ENCODE measurements around the gene KNDC1. TPM values are rescaled to one million over a fixed set of nuclear protein-coding genes. Genes with fewer than 3 reads are reported as not detected.

KNDC1 gene
- total and polyA plus RNA-seq, 2 experiments from 2014 or later: 1.8 to 16.0 TPM

DNA sequence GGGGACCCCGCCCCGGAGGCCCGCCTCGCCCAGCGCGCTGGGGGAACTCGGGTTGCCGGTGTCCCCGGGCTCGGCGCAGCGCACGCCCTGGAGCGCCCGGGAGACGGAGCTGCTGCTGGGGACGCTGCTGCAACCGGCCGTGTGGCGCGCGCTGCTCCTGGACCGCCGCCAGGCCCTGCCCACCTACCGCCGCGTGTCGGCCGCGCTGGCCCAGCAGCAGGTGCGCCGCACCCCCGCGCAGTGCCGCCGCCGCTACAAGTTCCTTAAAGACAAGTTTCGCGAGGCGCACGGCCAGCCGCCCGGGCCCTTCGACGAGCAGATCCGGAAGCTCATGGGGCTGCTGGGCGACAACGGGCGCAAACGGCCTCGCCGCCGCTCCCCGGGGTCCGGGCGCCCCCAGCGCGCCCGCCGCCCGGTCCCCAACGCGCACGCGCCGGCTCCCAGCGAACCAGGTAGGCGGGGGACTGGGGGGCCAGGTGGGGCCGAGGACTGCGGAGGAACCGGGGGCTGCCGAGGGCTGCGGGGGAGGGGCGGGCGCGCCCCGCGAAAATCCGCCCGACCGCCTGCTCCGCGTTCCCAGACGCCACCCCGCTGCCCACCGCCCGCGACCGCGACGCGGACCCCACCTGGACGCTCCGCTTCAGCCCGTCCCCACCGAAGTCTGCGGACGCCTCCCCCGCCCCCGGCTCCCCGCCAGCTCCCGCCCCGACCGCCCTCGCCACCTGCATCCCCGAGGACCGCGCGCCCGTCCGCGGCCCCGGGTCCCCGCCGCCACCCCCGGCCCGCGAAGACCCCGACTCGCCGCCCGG lies 70.6 kb downstream of the KNDC1 start:
- ATAC-seq (peak; percentile 9), DNase-seq (ENCODE audit: low spot score) (peak; percentile 74)
- 0 out of 2 replicates have a peak, but pooled peaks cover 3% of the 10 kb centered on the region for H3K9me2 ChIP-seq (ENCODE audit: insufficient read depth)
- H3K79me2 ChIP-seq (replicated peaks; ENCODE audit: insufficient read depth): no peaks in the 10 kb centered on the region
- H3K4me1 ChIP-seq (ENCODE audit: insufficient read depth): peaks cover 16% of the 10 kb centered on the region; the same call in 1 of the 2 replicates
- Mint-ChIP-seq H3K9me3 (peaks cover 9% of the 10 kb centered on the region; the same call in 2 of the 3 replicates), H3K4me3 (peak overlapping the region; percentile 60; the same call in 2 of the 3 replicates), H3K4me1 (peaks cover 22% of the 10 kb centered on the region), H3K27ac (no peak overlapping the region), H3K36me3 (ENCODE audit: low read depth) (peaks cover 8% of the 10 kb centered on the region), H3K27me3 (ENCODE audit: insufficient read depth, low read depth, poor library complexity) (peaks cover 67% of the 10 kb centered on the region)
- H4K20me1 ChIP-seq (replicated peaks; ENCODE audit: insufficient read depth): no peaks in the 10 kb centered on the region
- no peaks in the 10 kb centered on the region for H3K36me3 ChIP-seq (ENCODE audit: insufficient read depth)
- peaks cover 16% of the 10 kb centered on the region; the same call in 1 of the 2 replicates for H3F3A ChIP-seq (replicated peaks; ENCODE audit: low read depth)
- peaks cover 48% of the 10 kb centered on the region for H3K27me3 ChIP-seq (ENCODE audit: insufficient read depth)
- no peak overlapping the region for H3K27ac ChIP-seq (ENCODE audit: low read depth)
- H3K4me3 ChIP-seq: peak overlapping the region; percentile 59
- H2AFZ ChIP-seq: no peak overlapping the region
- peak overlapping the region; percentile 74 for H3K4me2 ChIP-seq
- TF ChIP-seq EZH2phosphoT487 (IDR thresholded peaks at IDR 0.05; ENCODE audit: unreplicated experiment) (no peak), NANOG (IDR thresholded peaks at IDR 0.05; ENCODE audit: borderline replicate concordance) (no peak), EZH2 (IDR thresholded peaks at IDR 0.05; ENCODE audit: low read depth, unreplicated experiment) (peak; percentile 43), JUNB (IDR thresholded peaks at IDR 0.05; ENCODE audit: unreplicated experiment) (no peak), REST (IDR thresholded peaks at IDR 0.05; ENCODE audit: unreplicated experiment) (no peak), ZNF114 (CRISPR knock-in tag; IDR thresholded peaks at IDR 0.05) (no peak)
- TF ChIP-seq, protein P1, sequence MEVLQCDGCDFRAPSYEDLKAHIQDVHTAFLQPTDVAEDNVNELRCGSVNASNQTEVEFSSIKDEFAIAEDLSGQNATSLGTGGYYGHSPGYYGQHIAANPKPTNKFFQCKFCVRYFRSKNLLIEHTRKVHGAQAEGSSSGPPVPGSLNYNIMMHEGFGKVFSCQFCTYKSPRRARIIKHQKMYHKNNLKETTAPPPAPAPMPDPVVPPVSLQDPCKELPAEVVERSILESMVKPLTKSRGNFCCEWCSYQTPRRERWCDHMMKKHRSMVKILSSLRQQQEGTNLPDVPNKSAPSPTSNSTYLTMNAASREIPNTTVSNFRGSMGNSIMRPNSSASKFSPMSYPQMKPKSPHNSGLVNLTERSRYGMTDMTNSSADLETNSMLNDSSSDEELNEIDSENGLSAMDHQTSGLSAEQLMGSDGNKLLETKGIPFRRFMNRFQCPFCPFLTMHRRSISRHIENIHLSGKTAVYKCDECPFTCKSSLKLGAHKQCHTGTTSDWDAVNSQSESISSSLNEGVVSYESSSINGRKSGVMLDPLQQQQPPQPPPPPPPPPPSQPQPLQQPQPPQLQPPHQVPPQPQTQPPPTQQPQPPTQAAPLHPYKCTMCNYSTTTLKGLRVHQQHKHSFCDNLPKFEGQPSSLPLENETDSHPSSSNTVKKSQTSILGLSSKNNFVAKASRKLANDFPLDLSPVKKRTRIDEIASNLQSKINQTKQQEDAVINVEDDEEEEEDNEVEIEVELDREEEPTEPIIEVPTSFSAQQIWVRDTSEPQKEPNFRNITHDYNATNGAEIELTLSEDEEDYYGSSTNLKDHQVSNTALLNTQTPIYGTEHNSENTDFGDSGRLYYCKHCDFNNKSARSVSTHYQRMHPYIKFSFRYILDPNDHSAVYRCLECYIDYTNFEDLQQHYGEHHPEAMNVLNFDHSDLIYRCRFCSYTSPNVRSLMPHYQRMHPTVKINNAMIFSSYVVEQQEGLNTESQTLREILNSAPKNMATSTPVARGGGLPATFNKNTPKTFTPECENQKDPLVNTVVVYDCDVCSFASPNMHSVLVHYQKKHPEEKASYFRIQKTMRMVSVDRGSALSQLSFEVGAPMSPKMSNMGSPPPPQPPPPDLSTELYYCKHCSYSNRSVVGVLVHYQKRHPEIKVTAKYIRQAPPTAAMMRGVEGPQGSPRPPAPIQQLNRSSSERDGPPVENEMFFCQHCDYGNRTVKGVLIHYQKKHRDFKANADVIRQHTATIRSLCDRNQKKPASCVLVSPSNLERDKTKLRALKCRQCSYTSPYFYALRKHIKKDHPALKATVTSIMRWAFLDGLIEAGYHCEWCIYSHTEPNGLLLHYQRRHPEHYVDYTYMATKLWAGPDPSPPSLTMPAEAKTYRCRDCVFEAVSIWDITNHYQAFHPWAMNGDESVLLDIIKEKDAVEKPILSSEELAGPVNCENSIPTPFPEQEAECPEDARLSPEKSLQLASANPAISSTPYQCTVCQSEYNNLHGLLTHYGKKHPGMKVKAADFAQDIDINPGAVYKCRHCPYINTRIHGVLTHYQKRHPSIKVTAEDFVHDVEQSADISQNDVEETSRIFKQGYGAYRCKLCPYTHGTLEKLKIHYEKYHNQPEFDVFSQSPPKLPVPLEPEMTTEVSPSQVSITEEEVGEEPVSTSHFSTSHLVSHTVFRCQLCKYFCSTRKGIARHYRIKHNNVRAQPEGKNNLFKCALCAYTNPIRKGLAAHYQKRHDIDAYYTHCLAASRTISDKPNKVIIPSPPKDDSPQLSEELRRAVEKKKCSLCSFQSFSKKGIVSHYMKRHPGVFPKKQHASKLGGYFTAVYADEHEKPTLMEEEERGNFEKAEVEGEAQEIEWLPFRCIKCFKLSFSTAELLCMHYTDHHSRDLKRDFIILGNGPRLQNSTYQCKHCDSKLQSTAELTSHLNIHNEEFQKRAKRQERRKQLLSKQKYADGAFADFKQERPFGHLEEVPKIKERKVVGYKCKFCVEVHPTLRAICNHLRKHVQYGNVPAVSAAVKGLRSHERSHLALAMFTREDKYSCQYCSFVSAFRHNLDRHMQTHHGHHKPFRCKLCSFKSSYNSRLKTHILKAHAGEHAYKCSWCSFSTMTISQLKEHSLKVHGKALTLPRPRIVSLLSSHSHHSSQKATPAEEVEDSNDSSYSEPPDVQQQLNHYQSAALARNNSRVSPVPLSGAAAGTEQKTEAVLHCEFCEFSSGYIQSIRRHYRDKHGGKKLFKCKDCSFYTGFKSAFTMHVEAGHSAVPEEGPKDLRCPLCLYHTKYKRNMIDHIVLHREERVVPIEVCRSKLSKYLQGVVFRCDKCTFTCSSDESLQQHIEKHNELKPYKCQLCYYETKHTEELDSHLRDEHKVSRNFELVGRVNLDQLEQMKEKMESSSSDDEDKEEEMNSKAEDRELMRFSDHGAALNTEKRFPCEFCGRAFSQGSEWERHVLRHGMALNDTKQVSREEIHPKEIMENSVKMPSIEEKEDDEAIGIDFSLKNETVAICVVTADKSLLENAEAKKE (CRISPR knock-in tag; IDR thresholded peaks at IDR 0.05): no peak

All from GM23338 (cell line).